C4-2B (cell line): ENCODE results near the gene C16orf90.
"Not testable (repeated sequence)": the region's sequence is repeated elsewhere in the genome, so short reads cannot be mapped to it uniquely, and the experiment has no call there.

Source experiments
- ZFX ChIP-seq: fragments of 450-650 bp; IDR thresholded peaks from 2 replicates; pipeline ENCODE4 v1.6.1; 2017
- TF ChIP-seq, protein P1 (sequence below): fragments of 450-650 bp; conservative IDR thresholded peaks from 2 replicates; pipeline ENCODE4 v1.5.1; 2017; ENCODE audit warnings: mild to moderate bottlenecking

GRCh38 chr16:3474870-3475269 lies 20.4 kb downstream of the C16orf90 start:
- TF ChIP-seq, protein P1, sequence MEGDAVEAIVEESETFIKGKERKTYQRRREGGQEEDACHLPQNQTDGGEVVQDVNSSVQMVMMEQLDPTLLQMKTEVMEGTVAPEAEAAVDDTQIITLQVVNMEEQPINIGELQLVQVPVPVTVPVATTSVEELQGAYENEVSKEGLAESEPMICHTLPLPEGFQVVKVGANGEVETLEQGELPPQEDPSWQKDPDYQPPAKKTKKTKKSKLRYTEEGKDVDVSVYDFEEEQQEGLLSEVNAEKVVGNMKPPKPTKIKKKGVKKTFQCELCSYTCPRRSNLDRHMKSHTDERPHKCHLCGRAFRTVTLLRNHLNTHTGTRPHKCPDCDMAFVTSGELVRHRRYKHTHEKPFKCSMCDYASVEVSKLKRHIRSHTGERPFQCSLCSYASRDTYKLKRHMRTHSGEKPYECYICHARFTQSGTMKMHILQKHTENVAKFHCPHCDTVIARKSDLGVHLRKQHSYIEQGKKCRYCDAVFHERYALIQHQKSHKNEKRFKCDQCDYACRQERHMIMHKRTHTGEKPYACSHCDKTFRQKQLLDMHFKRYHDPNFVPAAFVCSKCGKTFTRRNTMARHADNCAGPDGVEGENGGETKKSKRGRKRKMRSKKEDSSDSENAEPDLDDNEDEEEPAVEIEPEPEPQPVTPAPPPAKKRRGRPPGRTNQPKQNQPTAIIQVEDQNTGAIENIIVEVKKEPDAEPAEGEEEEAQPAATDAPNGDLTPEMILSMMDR = not testable (repeated sequence)
- not testable (repeated sequence) for TF ChIP-seq ZFX
